ENCODE results near the gene PHF11.

The PHF11 gene

GRCh38 chr13:49495783-49496762 lies at the start of gene PHF11:
Gene PHF11 (plus strand): TSS chr13:49495953. CDS start chr13:49496002, 49 bp downstream.
- peak; percentile 68 for DNase-seq (ENCODE audit: low read depth)

GRCh38 chr13:49446473-49446872 lies 49.3 kb upstream of the PHF11 start:
- DNase-seq (ENCODE audit: low read depth): no peak

GRCh38 chr13:49448753-49449152 lies 47.0 kb upstream of the PHF11 start:
- no peak for DNase-seq (ENCODE audit: low read depth)

- no peak for DNase-seq (ENCODE audit: low read depth)
Measured at GRCh38 chr13:49450105-49450819, 45.5 kb upstream of the PHF11 start.

- no peak for DNase-seq (ENCODE audit: low read depth)
Measured at GRCh38 chr13:49452725-49453457, 42.9 kb upstream of the PHF11 start.

- DNase-seq (ENCODE audit: low read depth): no peak
Measured at GRCh38 chr13:49453465-49453864, 42.3 kb upstream of the PHF11 start.

DNA sequence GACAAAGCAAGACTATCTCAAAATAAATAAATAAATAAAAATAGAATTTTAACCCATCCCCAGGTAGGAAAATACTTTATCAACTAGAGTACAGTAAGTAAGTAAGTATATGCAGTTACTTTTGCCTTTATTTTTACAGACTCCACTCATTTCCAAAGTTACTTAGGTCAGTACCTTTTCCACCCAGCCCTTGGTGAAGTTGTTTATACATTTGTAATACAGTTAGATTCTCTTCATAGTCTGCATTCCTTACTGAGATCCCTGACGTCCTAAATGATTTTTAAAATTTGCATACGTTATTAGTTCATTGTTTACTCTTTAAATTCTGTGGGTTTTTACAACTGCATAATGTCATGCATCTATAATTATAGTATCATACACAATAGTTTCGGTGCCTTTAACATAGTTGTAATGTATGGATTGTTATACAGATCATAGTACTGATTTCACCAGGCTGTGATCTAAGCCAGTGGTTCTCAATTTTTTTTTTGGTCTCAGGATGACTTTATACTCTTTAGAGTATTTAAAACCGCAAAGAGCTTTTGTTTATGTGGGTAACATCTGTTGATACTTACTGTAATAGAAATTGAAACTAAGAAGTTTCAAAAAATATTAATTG lies 41.3 kb upstream of the PHF11 start:
- no peak for DNase-seq (ENCODE audit: low read depth)

DNA sequence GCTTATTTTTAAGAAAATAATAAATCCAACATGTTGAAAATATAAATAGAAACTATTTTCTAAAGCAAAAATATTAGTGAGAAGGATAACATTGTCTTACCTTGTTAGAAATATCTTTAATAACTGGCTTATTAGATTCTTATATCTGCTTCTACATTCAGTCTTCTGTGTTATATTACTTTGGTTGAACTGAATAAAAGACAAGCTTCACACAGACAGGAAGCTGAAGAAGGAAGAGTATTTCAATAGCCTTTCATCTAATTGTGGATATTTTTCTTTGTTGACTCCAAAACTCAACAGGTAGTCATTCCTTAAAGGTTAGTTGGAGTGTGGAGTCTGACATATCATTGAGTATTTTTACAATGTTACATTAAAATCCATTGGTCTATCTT lies 40.8 kb upstream of the PHF11 start:
- DNase-seq (ENCODE audit: low read depth): no peak

DNA sequence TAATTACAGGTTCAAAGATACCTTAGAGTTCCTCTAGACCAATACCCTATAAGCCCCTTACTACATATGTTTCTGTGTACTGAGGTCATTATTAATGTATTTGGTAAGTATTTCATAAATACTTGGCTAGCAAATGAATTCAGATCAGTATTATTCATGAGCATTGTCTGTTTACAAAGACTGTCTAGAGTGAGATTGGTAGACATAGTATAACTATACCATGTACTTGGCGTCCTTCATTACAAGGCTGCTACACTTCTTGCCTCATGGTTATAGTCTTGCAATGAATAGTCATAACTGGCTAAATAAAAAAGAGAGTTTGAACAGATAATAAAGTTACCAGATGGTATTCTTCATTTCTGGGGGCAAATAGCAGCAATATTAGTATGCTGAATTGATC lies 39.6 kb upstream of the PHF11 start:
- no peak for DNase-seq (ENCODE audit: low read depth)

DNA sequence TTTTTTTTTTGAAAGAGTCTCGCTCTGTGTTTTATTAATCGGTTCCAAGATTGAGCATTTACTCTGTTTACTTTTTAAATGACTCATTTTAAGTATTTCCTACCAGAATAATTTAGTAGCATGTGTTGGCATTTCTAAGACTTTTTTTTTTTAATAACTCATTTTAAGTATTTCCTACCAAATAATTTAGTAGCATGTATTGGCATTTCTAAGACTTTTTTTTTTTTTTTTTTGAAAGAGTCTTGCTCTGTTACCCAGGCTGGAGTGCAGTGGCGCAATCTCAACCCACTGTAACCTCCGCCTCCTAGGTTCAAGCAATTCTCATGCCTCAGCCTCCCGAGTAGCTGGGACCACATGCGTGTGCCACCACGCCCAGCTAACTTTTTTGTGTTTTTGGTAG lies 38.5 kb upstream of the PHF11 start:
- DNase-seq (ENCODE audit: low read depth): no peak

DNA sequence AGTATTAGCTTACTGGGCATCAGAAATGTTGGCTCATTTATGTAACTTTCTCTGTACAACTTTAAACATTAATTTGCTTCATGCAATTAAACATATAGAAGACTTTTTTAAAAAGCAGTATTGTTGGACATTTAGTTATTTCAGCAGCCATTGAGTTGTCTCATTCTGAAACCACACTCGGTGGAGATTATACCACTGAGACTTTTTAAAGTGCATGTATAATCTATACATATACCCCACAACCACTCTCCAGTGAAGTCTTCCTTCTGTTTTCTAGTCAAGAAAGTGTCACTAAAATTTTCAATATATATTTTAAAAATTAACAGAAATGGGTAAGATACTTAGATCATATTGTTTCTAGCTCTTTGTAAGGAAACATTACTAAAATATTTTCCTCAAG lies 36.2 kb upstream of the PHF11 start:
- DNase-seq (ENCODE audit: low read depth): no peak

DNA sequence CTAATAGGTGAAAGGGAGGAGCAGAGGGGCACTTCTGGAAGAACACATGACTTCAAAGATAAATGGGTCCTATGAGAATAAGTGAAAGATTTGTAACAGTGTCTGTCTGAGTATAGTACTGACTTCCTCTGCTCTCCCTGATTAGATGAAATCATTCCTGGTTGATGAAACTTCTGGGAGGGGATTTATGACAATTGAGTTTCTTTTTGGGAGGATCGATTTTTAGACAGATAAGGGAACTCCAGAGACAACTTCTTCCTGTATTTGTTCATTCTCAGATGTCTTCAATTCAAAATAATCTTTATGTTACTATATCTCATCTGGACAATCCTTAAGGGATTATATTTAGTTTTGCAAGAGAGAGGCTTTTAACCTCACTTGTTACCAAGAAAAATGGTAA lies 31.7 kb upstream of the PHF11 start:
- DNase-seq (ENCODE audit: low read depth): no peak

GRCh38 chr13:49464621-49465325 lies 31.0 kb upstream of the PHF11 start:
- no peak for DNase-seq (ENCODE audit: low read depth)

DNA sequence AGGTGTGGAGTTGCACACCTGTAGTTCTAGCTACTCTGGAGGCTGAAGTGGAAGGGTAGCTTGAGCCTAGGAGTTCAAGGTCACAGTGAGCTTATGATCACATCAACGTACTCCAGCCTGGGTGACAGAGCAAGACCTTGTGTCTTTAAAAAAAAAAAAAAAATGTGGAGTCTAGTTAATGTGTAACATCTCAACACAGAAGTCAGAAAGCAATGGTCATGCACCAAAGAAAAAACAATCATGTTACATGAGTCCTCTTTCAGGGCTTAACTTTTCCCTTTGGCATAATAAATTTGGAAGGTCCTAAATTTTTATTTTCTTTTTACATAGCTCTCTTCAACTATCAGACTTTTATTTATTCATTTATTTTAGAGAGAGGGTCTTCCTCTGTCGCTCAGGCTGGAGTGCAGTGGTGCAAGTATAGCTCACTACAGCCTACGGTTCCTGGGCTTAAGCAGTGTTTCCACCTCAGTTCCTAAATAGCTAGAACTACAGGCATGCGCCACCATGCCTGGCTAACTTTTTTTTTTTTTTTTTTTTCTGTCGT lies 29.4 kb upstream of the PHF11 start:
- no peak for DNase-seq (ENCODE audit: low read depth)

- no peak for DNase-seq (ENCODE audit: low read depth)
Measured at GRCh38 chr13:49472186-49472585, 23.6 kb upstream of the PHF11 start.

GRCh38 chr13:49476529-49476928 lies 19.2 kb upstream of the PHF11 start:
- no peak for DNase-seq (ENCODE audit: low read depth)

- DNase-seq (ENCODE audit: low read depth): no peak
Measured at GRCh38 chr13:49481788-49482187, 14.0 kb upstream of the PHF11 start.

DNA sequence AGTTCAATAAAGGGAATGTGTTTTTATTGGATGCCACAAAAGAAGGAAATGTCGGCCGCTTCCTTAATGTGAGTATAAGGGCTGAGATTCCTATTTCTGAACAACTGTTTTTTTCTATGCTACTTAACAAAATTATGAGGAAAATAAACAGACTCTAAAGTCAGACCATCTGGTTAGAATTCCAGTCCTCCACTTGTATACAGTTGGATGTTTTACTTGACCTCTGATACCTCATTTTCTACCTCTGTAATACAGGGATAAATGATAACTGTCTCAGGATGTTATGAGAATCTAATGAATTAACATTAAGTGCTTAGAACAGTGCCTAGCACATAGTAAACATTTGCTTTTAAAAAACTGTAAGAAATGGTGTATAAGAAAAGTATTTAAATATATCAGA lies 7.2 kb upstream of the PHF11 start:
- DNase-seq (ENCODE audit: low read depth): no peak

DNA sequence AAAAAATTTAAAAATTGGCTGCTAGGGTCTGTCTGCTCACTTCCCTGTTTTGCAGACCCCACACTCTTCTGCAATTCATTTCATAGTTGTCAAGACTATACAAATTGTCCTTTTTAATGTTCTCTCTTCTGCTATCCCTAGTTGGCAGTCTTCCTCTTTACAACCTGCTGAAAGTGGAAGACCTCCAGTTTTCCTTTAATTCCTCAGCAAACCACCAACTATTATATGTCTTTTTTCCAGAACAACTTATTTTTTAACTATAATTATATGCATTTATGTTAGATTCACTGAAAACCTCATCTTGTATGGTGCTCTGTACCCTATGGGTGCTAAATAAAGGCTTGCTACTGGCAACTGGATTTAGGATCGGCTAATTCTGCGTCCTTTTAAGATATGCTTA lies 1.1 kb upstream of the PHF11 start:
- no peak for DNase-seq (ENCODE audit: low read depth)

- peak; percentile 27 for DNase-seq (ENCODE audit: low read depth)
Measured at GRCh38 chr13:49496837-49497236, 1.1 kb downstream of the PHF11 start.

- no peak for DNase-seq (ENCODE audit: low read depth)
Measured at GRCh38 chr13:49497272-49497671, 1.5 kb downstream of the PHF11 start.
